OCI-LY7 (cell line): Measurements from ENCODE around the gene HLA-B.

Experiments used
- EZH2phosphoT487 ChIP-seq: fragments of 200-600 bp; sonication (generic); IDR thresholded peaks from 2 replicates; pipeline ENCODE4 v1.6.1; 2018; ENCODE audit warnings: low read depth, borderline replicate concordance, mild to moderate bottlenecking, mixed run types, antibody characterized with exemption, low read length, moderate library complexity, mixed read lengths
- TF ChIP-seq, protein P1 (sequence below): fragments of 200-600 bp; sonication (generic); conservative IDR thresholded peaks from 2 replicates; pipeline ENCODE4 v1.5.1; 2014; ENCODE audit warnings: mild to moderate bottlenecking, antibody characterized with exemption, low read length, moderate library complexity, mixed read lengths

GRCh38 chr6:31366693-31367470 is 9.9 kb upstream of the HLA-B start:
- TF ChIP-seq, protein P1, sequence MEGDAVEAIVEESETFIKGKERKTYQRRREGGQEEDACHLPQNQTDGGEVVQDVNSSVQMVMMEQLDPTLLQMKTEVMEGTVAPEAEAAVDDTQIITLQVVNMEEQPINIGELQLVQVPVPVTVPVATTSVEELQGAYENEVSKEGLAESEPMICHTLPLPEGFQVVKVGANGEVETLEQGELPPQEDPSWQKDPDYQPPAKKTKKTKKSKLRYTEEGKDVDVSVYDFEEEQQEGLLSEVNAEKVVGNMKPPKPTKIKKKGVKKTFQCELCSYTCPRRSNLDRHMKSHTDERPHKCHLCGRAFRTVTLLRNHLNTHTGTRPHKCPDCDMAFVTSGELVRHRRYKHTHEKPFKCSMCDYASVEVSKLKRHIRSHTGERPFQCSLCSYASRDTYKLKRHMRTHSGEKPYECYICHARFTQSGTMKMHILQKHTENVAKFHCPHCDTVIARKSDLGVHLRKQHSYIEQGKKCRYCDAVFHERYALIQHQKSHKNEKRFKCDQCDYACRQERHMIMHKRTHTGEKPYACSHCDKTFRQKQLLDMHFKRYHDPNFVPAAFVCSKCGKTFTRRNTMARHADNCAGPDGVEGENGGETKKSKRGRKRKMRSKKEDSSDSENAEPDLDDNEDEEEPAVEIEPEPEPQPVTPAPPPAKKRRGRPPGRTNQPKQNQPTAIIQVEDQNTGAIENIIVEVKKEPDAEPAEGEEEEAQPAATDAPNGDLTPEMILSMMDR: peak; percentile 93
- TF ChIP-seq EZH2phosphoT487: no peak
